Psoas muscle (tissue), 8 donors: ENCODE data around the gene CCDC60. TPM values are rescaled to one million over a fixed set of nuclear protein-coding genes. Genes with fewer than 3 reads are reported as not detected.

Source experiments
- ATAC-seq, 4 donors: fragments of 200-7000 bp; cut with Tn5 transposase; one replicate each; pipeline ENCODE4 v1.9.1; 2020; ENCODE audit warnings: moderate library complexity in 3 of 4, mild to moderate bottlenecking in 2 of 4
- DNase-seq, 2 donors: peaks; one replicate each; pipeline ENCODE4 v3.0.0-alpha.2; 2020
- H3K27ac ChIP-seq: fragments of 200-600 bp; one replicate; pipeline ENCODE4 v1.8.0; 2022
- H3K27me3 ChIP-seq, 3 donors: fragments of 200-600 bp in 1 of 3; one replicate each; pipeline versions ENCODE4 v1.6.1 to v1.8.0; 2013 to 2022; ENCODE audit warnings: low read length in 2 of 3, mild to moderate bottlenecking in 2 of 3, moderate library complexity in 1 of 3; ENCODE audit not compliant: insufficient read depth in 3 of 3
- H3K36me3 ChIP-seq, 2 donors: fragments of 200-600 bp in 1 of 2; one replicate each; pipeline versions ENCODE4 v1.6.1 to v1.8.0; 2013 to 2022; ENCODE audit warnings: low read depth in 1 of 2, mild to moderate bottlenecking in 1 of 2, moderate library complexity in 1 of 2; ENCODE audit not compliant: insufficient read depth in 1 of 2
- H3K4me1 ChIP-seq: fragments of 200-600 bp; one replicate; pipeline ENCODE4 v1.8.0; 2022
- H3K4me3 ChIP-seq: fragments of 200-600 bp; one replicate; pipeline ENCODE4 v1.8.0; 2022; ENCODE audit warnings: mild to moderate bottlenecking
- H3K9me3 ChIP-seq: fragments of 200-600 bp; one replicate; pipeline ENCODE4 v1.8.0; 2022
- WGBS, 3 donors: extraction: QIAGEN DNeasy Blood & Tissue Kit; methylation state at CpG; one replicate each; pipeline versions ENCODE4 v1.1.6 to v1.1.7; 2013; 5-methylcytosine and 5-hydroxymethylcytosine counted together
- intact Hi-C, 2 donors: fragments of 100-400 bp; cut with DNase I; formaldehyde crosslinking; loops; one replicate each; pipeline versions ENCODE4 v1.11.0 to v1.14.2; 2022
- polyA plus RNA-seq, 3 donors: library from polyadenylated mRNA; stranded (reverse); fragments of 200-250 nt; gene quantifications; one replicate each; pipeline ENCODE4 v1.2.3, GENCODE V29; 2013
- total RNA-seq, 4 donors: library from RNA; stranded (reverse); fragmentation: NEBNext Ultra II Directional in 2 of 4; extraction: Animal tissue kit (Norgen Biotek cat#: 25700) in 2 of 4; gene quantifications; one replicate each; pipeline versions ENCODE4 v1.2.1 to v1.2.4, GENCODE V29; 2021 to 2023
- TF ChIP-seq, protein P1 (sequence below): fragments of 200-600 bp; IDR thresholded peaks from one replicate; pipeline ENCODE4 v1.8.0; 2022; ENCODE audit warnings: antibody characterized with exemption
- donor health status: healthy with polysubstance abuse.
- donor health status: DM: no; HTN: no; CAD: no; lungs with moderate emphysema.
- donor health status: Bipolar disorder and iron deficiency.
- donor health status: healthy.
- donor health status: DM: yes; HTN: yes; CAD: no.
- donor health status: DM: no; HTN: no; CAD: no.
- donor health status: DM: no; HTN: no; CAD: no.
- donor health status: DM: yes; HTN: yes; CAD: no.

The CCDC60 gene
- total and polyA plus RNA-seq, 7 donors, result not detected

DNA sequence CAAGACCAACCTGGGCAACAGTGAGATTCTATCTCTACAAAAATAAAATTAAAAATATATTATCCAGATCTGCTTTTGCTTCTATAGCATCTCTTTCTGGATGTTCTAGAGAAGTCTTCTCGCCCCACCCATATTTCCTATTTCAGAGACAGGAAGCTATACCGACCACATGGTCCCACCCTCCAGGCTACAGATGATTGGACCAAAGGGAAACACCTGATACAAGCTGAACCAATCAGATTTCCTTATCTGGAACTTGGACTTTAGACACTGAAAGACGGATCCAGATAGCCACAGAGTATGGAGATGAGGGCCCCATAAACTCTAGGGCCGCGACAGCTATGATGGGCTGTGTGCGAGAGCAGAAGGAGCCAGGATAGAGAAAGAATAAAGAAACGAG is 48.7 kb downstream of the CCDC60 start:
- Histone ChIP-seq H3K36me3 (no peaks in the 10 kb centered on the region), H3K27me3 (peaks cover 0 to 7% (median 0%) of the 10 kb centered on the region in 3 donors), H3K4me3 (no peak overlapping the region), H3K9me3 (peaks cover 5% of the 10 kb centered on the region), H3K27ac (no peak overlapping the region), H3K4me1 (no peaks in the 10 kb centered on the region)
- TF ChIP-seq, protein P1, sequence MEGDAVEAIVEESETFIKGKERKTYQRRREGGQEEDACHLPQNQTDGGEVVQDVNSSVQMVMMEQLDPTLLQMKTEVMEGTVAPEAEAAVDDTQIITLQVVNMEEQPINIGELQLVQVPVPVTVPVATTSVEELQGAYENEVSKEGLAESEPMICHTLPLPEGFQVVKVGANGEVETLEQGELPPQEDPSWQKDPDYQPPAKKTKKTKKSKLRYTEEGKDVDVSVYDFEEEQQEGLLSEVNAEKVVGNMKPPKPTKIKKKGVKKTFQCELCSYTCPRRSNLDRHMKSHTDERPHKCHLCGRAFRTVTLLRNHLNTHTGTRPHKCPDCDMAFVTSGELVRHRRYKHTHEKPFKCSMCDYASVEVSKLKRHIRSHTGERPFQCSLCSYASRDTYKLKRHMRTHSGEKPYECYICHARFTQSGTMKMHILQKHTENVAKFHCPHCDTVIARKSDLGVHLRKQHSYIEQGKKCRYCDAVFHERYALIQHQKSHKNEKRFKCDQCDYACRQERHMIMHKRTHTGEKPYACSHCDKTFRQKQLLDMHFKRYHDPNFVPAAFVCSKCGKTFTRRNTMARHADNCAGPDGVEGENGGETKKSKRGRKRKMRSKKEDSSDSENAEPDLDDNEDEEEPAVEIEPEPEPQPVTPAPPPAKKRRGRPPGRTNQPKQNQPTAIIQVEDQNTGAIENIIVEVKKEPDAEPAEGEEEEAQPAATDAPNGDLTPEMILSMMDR, result no peak
- ATAC-seq, result no peak
- intact Hi-C loops, result no loop called here
- no peak for DNase-seq
- 91 to 92% (median 91%) methylated on average over 7 of the region's 7 CpGs for WGBS, 3 donors

GRCh38 chr12:119384340-119384739 is 49.8 kb downstream of the CCDC60 start:
- TF ChIP-seq, protein P1, result no peak
- 79 to 88% (median 84%) methylated on average over 5 of the region's 5 CpGs for WGBS, 3 donors
- ATAC-seq, result no peak

DNA sequence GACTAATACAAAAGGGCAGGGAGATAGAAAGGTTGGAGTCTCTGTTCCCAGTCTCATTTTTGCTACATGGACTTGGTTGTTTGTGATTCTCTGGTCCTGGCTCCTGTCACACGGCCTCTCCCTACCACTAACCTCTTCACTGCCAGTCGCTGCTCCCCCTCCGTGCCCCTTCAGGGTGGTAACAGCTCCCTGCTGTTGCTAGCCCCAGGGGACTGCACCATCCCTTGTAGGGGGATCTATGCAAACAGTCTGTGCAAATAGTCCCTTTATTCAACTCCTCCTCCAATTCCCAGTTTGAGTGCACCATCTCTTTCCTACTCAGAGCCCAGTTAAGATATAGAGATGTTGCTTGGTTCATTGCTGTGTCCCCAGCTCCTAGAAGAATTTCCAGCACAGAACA is 51.1 kb downstream of the CCDC60 start:
- intact Hi-C loops, result no loop called here
- TF ChIP-seq, protein P1, result no peak
- Histone ChIP-seq H3K27me3 (peaks cover 0 to 7% (median 0%) of the 10 kb centered on the region in 3 donors), H3K4me1 (no peaks in the 10 kb centered on the region), H3K27ac (no peak overlapping the region), H3K4me3 (no peak overlapping the region), H3K9me3 (peaks cover under 1% of the 10 kb centered on the region), H3K36me3 (no peaks in the 10 kb centered on the region)
- ATAC-seq (no peak), DNase-seq (no peak)
- WGBS, 3 donors, result 58 to 88% (median 58%) methylated on average over 3 of the region's 3 CpGs

More at GRCh38 chr12:119384340-119384739, 49.8 kb downstream of the CCDC60 start:
- H3K27ac ChIP-seq, result no peak overlapping the region
- H3K4me3 ChIP-seq, result no peak overlapping the region
- no peak for DNase-seq
- peaks cover 5% of the 10 kb centered on the region for H3K9me3 ChIP-seq
- H3K4me1 ChIP-seq, result no peaks in the 10 kb centered on the region
- intact Hi-C loops, result no loop called here
- no peaks in the 10 kb centered on the region for H3K36me3 ChIP-seq
- H3K27me3 ChIP-seq, result peaks cover 0 to 7% (median 0%) of the 10 kb centered on the region in 3 donors

GRCh38 chr12:119389687-119390086 is 55.2 kb downstream of the CCDC60 start:
- H3K36me3 ChIP-seq, result no peaks in the 10 kb centered on the region
- intact Hi-C loops, result no loop called here
- H3K27ac ChIP-seq, result no peak overlapping the region
- no peaks in the 10 kb centered on the region for H3K9me3 ChIP-seq
- H3K27me3 ChIP-seq, result peaks cover 0 to 8% (median 0%) of the 10 kb centered on the region in 3 donors
- H3K4me3 ChIP-seq, result no peak overlapping the region
- TF ChIP-seq, protein P1, result no peak
- ATAC-seq (no peak), DNase-seq (no peak)
- H3K4me1 ChIP-seq, result no peaks in the 10 kb centered on the region

GRCh38 chr12:119391673-119392072 is 57.1 kb downstream of the CCDC60 start:
- Histone ChIP-seq H3K4me1 (no peaks in the 10 kb centered on the region), H3K36me3 (no peaks in the 10 kb centered on the region), H3K9me3 (no peaks in the 10 kb centered on the region), H3K4me3 (no peak overlapping the region), H3K27me3 (peaks cover 0 to 6% (median 0%) of the 10 kb centered on the region in 3 donors), H3K27ac (no peak overlapping the region)
- DNase-seq (no peak), ATAC-seq (no peak)
- TF ChIP-seq, protein P1, result no peak
- intact Hi-C loops, result no loop called here
- 32 to 44% (median 38%) methylated on average over 5 of the region's 5 CpGs for WGBS, 3 donors
